ENCODE data around the gene FOXK2. TPM values are rescaled to one million over a fixed set of nuclear protein-coding genes. Genes with fewer than 3 reads are reported as not detected.

FOXK2 gene
- total RNA-seq, 4 donors from 2014 or later: 30.5 to 43.3 (median 38.8) TPM

DNA sequence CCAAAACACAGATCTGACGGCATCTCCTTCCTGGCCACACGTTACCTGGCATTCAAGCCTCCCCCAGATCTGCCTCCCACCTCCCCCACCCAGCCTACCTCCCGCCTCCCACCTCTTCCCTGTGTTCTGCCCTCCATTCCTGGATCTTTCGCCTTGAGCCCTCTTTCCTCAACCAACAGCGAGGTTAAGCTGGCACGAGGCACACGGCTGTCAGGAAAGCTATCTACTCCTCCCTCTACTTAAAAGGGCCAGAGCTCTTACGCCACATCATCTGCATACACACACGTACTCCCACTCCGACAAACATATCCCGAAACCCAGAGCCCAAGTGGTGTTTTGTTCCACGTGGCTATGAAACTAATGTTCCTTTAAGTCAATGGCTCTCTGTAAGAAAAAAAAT is 110.7 kb downstream of the FOXK2 start:
- no peak for DNase-seq
- 93 to 95% methylated on average over 12 of the region's 12 CpGs for WGBS, 2 donors
- intact Hi-C loops (cut with DNase I): no loop called here
- Histone ChIP-seq H3K27me3 (no peaks in the 10 kb centered on the region), H3K27ac (no peak overlapping the region), H3K4me3 (replicated peaks in 1 of 3) (no peak overlapping the region), H3K4me1 (no peaks in the 10 kb centered on the region), H3K9me3 (no peaks in the 10 kb centered on the region), H3K36me3 (peaks cover 4 to 35% of the 10 kb centered on the region in 2 donors)
- no peak for TF ChIP-seq POLR2A (IDR thresholded peaks at IDR 0.05)
- TF ChIP-seq CTCF (IDR thresholded peaks at IDR 0.05): no peak

DNA sequence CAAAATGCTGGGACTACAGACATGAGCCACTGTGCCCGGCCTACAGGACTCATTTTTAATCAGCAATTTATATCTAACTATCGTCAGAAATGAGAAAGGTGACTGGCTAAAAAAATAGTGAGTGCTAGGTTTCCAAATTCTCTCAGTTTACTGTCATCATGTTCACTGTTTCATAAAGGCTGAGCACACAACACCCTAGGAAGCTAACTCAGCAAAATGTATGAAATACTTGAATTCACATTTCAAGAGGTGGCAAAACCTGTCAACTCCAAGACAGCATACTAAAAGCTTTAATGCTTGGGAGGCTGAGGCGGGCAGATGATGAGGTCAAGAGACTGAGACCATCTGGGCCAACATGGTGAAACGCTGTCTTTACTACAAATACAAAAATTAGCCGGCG is 112.0 kb downstream of the FOXK2 start:
- Histone ChIP-seq H3K4me1 (no peaks in the 10 kb centered on the region), H3K27ac (no peak overlapping the region), H3K27me3 (no peaks in the 10 kb centered on the region), H3K9me3 (no peaks in the 10 kb centered on the region), H3K4me3 (replicated peaks in 1 of 3) (no peak overlapping the region), H3K36me3 (peaks cover 0 to 24% of the 10 kb centered on the region in 2 donors)
- DNase-seq: no peak
- intact Hi-C loops (cut with DNase I): no loop called here
- 75 to 87% methylated on average over 6 of the region's 6 CpGs for WGBS, 2 donors
- TF ChIP-seq POLR2A (IDR thresholded peaks at IDR 0.05): no peak
- TF ChIP-seq CTCF (IDR thresholded peaks at IDR 0.05): no peak

- no peaks in the 10 kb centered on the region for H3K27me3 ChIP-seq
- no peak overlapping the region for H3K4me3 ChIP-seq (replicated peaks in 1 of 3)
- no peaks in the 10 kb centered on the region for H3K4me1 ChIP-seq
- WGBS, 2 donors: 81 to 82% methylated on average over 8 of the region's 8 CpGs
- H3K36me3 ChIP-seq: peaks cover 0 to 18% of the 10 kb centered on the region in 2 donors
- TF ChIP-seq POLR2A (IDR thresholded peaks at IDR 0.05) (no peak), CTCF (IDR thresholded peaks at IDR 0.05) (no peak)
- no peak overlapping the region for H3K27ac ChIP-seq
- no peaks in the 10 kb centered on the region for H3K9me3 ChIP-seq
- intact Hi-C loops (cut with DNase I): no loop called here
- DNase-seq: no peak
These were observed 112.9 kb downstream of the FOXK2 start for GRCh38 chr17:82632451-82632850.

GRCh38 chr17:82633343-82633742 is 113.8 kb downstream of the FOXK2 start:
- no peak overlapping the region for H3K4me3 ChIP-seq (replicated peaks in 1 of 3)
- peaks cover 0 to 11% of the 10 kb centered on the region in 2 donors for H3K36me3 ChIP-seq
- H3K27ac ChIP-seq: no peak overlapping the region
- H3K27me3 ChIP-seq: no peaks in the 10 kb centered on the region
- intact Hi-C loops (cut with DNase I): no loop called here
- no peak for TF ChIP-seq CTCF (IDR thresholded peaks at IDR 0.05)
- no peak for TF ChIP-seq POLR2A (IDR thresholded peaks at IDR 0.05)
- H3K9me3 ChIP-seq: no peaks in the 10 kb centered on the region
- DNase-seq: no peak
- no peaks in the 10 kb centered on the region for H3K4me1 ChIP-seq

DNA sequence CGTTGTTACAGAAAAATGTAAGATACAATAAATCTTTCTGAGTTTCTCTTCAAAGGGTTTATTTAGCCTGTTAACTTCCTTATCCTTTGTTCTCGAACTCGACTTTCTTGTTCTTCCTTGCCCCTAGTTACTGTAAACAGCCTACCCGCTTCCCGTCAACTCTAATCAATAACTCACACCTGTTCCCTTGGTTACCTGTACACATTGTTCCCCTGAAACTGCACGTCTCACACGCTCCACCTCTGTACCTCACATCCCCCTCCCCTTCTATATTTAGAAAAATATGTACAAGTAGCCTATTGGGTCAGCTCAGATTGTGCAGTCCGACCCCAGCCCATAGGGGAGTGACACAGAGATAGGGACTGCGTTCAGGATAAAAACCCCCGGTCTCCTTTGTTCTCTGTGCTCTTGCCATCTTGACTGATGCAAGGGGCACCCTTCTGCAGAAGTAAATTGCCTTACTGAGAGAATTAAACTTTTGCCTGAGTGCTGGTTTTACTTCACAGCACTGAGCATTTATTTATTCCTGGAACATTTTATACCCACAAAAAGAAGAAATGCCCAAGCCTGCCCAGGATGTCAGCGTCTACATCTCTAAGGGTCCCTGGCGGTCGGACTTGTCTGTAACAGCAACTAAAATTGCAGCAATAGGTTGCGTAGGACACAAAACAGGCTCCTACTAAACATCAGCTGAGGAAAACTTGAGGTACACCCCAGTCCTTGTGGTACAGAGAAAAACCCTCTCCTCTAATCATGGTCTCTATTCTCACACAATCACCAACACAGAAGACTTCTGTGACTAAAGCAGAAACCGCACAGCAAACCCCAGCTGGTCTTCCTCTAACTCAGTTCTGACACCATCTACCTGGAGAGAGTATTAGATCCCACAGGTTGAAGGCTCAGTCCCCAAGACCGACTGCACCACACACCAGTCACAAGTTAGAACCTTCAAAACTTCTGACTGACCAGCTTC is 117.4 kb downstream of the FOXK2 start:
- peaks cover 3 to 11% of the 10 kb centered on the region in 2 donors for H3K36me3 ChIP-seq
- H3K27ac ChIP-seq: no peak overlapping the region
- 90% methylated on average over 16 of the region's 16 CpGs for WGBS, 2 donors

More for the DNA sequence above, 117.4 kb downstream of the FOXK2 start:
- intact Hi-C loops (cut with DNase I): no loop called here
- Histone ChIP-seq H3K4me1 (no peaks in the 10 kb centered on the region), H3K4me3 (replicated peaks in 1 of 3) (no peak overlapping the region), H3K27me3 (no peaks in the 10 kb centered on the region), H3K9me3 (no peaks in the 10 kb centered on the region)
- DNase-seq: no peak
- no peak for TF ChIP-seq CTCF (IDR thresholded peaks at IDR 0.05)
- no peak for TF ChIP-seq POLR2A (IDR thresholded peaks at IDR 0.05)

All from thyroid gland (tissue), 4 donors.